GM21717 (cell line): ENCODE results near the gene IFIT1B.
"Not testable (repeated sequence)": the region's sequence is repeated elsewhere in the genome, so short reads cannot be mapped to it uniquely, and the experiment has no call there.

Source experiments
- ATAC-seq: cut with Tn5 transposase; IDR thresholded peaks from one replicate; pipeline ENCODE4 v1.9.1; 2021; ENCODE audit warnings: mild to moderate bottlenecking, moderate library complexity; ENCODE audit not compliant: unreplicated experiment

IFIT1B gene

DNA sequence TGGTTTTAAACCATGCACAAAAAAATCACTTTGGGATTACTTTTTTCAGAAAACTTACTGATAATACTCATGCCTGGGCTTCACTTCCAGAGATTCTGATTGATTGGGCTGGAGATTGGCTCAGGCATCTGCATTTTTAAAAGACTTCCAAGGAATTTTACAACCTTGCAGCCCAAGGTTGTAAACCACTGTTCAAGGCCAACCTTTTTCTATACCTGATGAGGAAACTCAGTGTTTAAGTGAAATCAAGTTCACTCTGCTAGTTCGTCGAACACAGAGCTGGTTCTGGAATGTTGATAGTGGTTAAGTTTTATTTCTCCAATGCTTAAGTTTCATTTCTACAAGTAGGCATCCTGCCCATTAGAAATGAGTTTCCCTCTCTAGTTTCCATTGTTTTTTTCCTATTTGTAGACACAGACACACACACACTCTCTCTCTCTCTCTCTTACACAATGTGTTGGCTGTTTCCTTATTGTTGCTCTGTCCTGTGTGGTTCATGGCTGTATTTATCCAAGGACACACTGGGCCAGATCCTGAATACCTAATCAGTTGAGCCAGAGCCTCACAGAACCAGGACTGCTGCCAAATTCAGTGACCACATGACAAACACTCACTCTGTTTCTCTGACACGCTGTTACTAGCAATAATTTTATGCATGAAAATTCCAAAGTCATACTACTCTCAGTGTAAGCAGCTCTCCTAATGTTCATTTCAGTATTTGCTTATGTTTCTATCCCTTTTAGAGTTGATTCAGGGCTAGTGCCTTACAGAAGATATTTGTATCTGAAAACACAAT, 3.7 kb upstream of the IFIT1B start:
- ATAC-seq: no peak

DNA sequence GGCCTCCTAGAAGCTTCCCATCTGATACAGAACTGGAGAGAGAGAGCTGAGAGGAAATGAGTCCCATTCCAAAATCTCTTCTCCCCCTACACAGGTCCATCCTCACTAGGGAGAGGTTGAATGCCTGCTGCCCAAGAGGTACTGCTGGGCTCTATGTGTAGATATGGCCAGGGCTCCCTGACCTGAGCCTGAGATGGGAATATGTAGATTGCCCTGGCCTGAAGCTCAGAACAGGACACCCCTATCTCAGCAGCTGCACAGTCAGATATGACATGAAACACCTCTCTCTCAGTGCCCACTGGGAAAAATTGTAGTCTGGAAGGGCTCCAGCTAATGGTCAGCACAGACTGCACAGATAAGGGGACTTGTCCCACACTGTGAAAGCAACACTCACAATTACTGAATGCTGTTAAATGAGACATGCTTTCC, 3.1 kb upstream of the IFIT1B start:
- ATAC-seq: no peak

DNA sequence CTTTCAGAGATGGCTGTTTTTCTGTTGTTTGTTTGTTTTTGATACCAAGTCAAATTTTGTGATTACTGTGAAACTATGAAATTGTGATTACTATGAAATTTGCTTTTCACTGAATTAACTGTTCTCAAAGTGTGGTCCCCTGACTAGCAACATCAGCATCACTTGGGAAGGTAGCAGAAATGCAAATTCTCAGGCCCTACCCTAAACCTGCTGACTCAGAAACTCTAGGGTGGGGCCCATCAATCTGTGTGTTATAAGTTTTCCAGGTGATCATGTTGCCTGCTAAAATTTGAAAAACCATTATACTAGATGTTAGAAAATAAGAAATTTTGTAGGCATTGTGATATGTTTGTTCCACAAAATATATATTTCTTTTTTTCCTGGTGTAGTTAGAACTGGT, 1.2 kb downstream of the IFIT1B start:
- no peak for ATAC-seq

DNA sequence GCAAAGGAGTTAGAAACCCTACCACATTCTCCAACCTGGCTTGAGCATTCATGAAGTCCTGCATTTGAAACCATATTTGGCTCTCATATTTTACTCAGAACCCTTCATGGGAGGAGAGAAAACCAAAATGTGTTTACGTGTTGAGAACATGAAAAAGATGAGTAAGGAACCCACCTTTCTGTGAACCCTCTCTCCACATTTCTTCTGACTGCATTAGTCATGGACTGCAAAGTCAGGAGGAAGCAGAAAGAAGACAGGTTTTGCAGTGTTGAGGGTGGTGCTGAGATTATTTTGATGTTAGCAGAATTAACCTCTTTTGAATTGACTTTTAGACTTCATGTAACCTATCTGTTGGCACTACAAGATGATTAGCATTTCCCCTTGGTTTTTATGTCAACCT, 4.9 kb downstream of the IFIT1B start:
- no peak for ATAC-seq

DNA sequence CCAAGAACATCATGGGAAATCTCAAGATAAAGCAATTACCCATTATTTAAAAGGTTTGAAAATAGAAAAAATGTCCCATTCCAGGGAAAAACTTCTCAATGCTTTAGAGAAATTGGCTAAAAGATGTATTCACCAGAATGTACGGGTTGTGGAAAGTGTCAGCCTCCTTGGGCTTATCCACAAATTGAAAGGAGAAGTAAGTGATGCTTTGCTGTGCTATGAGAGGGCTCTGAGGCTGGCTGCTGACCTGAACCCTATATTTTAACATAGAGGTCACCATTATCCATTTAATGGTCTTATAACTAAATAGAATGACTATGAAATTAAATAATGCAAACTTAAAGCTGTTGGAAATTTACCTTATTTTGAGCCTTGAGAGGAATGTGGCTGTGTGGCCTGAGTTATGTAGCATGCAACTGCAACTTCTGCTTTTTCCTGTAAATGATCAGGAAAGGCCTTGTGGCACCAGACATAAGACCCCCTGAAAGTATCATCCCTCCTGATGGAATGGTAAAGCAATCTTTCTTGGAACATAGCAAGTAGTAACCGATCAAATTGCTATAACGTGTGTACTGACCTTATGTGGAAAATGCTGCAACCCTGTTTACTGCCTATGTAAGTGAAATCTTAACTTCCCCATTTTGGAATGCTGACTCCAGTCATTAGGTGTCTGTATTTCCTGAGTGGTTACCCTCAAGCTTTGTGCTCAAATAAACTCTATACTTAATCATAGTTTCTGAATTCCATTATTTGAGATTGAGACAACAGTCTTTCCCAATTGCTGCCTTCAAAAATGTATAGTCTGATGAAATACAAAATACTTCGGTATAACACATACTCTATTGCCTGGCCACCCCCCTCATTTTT, 6.9 kb downstream of the IFIT1B start:
- ATAC-seq: no peak

DNA sequence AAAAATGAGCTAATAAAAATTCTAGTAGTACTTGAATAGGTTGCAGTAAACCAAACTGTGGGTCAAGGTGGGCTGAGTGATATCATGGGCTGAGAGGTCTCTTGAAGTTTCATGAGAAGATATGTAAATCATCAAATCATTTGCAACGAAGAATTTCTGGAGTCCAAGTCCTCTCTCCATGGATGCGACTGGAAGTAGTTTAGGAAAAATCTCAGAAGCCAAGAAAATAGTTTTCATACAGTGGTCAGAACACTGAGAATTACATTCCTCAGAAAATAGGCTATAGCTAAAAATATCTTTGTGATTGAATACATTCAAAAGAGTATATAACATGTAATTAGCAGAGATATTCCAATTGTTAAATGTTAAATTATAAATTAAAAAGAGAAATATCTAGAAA, 10.9 kb downstream of the IFIT1B start:
- ATAC-seq: no peak

DNA sequence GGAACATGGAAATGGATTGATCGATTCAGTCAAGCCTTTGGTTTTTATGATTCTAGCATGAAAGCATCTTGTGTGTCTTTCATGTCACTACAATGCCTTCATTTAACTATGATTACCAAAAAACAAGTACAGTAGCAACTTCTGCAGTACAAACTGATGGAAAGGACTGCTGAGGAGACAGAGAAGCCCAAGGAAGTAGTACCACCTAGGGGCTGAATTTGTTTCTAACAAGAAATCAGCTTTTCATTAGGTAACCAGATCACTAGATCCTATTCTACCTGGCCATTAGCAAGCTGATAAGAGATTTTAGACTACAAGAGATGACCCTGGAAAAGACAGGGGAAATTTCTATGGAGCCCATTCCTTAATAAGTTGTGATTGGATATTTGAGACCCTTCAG, 11.4 kb downstream of the IFIT1B start:
- no peak for ATAC-seq

DNA sequence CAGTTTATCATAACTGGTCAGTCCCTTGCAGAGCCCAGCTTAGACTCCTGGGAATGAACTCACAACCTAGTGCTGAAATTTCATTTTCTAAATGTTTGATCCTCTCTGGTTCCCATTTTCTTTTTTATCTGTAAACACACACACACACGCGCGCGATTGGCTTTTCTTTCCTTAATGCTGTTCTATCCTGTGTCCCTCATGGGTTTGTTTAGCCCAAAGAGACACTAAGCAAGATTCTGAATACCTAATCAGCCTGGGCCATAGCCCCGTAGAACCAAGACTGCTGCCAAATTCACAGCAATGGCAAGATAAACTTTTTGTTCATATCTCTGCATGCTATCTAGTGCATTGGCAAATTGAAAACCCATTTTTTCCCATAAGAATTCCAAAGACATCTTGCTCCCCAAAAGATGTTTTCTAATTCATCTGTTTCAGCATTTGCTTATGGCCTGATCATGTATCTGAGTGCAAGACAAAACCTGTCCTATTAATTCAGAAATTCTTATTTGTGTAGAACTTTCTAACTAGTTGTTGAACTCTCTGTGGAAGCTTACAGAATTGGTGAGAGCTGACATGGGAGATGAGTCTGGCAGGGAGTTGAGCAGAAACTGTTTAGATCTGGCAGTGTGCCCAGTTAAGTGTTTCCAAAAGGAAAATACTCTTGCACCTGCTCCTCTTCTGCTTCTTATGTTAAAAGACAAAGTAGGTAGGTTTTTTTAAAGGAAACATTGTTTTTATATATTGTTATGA, 12.8 kb downstream of the IFIT1B start:
- ATAC-seq: no peak

DNA sequence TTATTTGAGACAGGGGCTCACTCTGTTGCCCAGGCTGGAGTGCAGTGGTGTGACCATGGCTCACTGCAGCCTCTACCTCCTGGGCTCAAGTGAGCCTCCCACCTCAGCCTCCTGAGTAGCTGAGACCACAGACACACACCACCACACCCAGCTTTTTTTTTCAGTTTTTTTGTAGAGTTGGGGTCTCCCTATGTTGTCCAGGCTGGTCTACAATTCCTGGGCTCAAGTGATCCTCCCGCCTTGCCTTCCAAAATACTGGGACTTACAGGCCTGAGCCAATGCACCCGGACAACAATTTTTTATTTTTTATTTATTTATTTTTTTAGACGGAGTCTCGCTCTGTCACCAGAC, 13.3 kb downstream of the IFIT1B start:
- ATAC-seq: not testable (repeated sequence)

DNA sequence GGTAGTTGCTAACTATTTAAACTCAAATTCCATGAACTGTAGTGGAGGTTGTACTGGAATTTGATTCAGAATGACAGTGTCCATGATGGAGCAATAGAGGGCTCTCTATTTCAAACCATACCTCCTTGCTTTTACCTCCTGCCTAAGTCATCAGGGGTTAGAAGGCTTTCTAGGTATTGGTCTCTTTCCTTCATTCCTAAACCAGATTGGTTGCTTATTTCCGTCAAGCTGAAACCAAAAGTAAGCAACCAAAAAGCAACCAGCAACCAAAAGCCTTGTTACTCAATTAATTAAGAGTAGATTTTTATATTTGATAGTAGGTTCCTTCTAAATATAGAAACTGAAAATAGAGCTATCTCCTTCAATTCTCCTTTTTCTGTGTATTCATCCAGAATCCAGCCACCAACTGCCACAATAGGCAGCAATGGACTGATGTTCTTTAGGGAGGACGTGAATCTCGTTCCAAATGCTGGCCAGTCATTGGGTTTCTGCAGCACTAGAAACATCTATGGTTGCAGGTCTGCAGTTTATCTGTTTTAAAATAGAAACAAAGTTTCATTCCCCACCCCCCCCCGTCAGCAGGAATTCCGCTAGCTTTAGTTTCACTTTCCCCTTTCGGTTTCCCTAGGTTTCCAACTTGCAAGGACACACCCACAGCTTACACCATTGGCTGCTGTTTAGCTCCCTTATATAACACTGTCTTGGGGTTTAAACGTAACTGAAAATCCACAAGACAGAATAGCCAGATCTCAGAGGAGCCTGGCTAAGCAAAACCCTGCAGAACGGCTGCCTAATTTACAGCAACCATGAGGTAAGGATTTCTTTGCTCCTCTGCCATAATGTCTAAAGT, 14.3 kb downstream of the IFIT1B start, which contains the start of gene IFIT1:
Gene IFIT1 (plus strand): TSS at position 717 of the 850 bp plus-strand sequence. CDS start 90 bp downstream, at position 807.
- ATAC-seq: peak; percentile 84

DNA sequence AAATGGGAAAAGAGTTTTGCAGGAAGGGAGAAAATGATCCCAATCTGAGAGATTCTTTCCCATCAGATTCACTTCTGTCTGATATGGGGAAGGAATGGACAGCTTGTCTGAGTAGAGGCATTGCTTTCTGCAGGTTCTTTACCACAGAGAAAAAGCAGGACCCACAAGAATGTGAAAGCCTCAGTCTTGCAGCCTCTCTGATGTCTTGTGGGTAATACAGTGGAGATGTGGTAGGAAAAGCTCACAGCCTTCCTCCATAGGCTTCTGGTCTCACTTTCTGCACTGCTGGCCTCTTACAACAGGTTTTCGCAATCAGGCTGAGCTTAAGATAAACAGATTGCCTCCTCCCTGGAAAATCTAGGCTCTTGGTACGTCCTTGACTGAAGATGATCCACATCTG, 15.1 kb downstream of the IFIT1B start:
- ATAC-seq: no peak

DNA sequence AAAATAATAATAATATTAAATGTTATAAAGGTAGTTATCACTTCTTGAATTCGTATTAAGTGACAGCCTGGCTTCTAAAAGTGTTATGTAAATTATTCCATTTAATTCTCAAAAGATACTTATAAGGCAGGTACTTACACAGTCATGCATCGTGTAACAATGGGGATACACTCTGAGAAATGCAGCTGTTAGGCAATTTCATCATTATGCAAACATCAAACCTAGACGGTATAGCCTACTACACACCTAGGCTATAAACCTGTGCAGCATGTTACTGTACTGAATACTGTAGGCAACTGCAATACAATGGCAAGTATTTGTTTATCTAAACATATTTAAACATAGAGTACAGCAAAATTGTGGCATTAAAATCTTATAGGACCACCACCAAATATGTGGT, 16.0 kb downstream of the IFIT1B start:
- ATAC-seq: no peak

DNA sequence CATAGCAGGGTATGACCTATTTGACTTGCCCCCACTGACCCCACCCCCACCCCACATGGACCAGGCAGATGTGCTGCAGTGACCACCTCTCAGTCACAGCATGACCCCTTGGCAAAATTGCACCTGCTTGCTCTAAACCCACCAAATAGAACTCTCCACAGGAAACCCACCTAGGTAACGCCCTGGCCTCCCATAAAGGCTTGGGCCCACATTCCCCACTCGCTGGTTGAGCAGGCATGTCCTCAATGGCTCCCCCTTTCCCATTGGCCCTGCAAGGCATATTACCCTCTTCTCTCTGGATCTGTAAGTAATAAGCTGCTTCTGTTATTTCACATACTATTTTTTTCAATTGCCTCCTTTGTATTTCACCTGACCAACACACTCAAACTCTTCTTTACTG, 17.3 kb downstream of the IFIT1B start:
- ATAC-seq: no peak

DNA sequence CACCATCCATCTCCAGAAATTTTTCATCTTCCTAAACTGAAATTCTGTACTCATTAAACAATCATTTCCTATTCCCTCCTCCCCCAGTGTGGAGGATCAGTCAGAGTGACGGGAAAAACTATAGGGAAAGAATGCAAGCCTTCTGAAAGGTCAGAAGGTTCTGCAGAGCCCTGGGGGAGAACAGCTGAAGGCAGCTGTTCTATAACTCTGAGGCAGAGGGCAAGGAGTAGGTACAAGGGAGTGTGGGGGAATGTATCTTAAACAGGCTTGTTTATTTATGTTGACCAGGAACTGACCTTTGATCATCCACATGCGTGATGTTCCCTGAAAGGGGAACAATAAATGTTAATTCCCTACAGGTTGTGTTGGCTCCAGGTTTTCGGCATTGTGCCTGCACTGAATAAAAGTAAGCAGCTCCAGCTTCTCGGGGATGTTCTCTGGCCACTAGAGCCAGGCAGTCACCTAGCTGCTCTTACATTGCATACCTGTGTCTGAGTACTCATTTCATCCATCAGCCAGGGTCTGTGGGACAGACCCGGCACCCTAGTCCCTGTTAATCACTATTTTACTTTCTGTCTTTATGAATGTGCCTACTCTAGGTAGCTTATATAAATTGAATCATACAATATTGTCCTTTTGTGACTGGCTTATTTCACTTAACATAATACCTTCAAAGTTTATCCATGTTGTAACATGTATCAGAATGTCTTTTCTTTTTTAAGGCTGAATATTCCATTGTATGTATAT, 20.3 kb downstream of the IFIT1B start:
- no peak for ATAC-seq

DNA sequence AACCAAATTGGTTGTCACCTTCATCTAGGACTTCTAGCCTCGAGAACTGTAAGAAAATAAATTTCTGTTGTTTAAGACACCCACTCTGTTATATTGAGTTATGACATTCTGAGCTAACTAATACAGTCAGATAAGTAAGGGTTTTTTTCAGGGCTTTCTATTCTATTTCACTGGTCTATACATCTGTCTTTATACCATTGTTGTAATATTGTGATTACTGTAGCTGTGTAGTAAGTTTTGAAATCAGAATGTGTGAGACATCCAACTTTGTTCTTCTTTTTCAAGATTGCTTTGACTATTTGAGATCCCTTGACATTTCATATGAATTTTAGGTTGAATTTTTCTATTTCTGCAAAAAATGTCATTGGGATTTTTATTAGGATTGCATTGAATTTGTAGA, 22.1 kb downstream of the IFIT1B start:
- ATAC-seq: no peak

DNA sequence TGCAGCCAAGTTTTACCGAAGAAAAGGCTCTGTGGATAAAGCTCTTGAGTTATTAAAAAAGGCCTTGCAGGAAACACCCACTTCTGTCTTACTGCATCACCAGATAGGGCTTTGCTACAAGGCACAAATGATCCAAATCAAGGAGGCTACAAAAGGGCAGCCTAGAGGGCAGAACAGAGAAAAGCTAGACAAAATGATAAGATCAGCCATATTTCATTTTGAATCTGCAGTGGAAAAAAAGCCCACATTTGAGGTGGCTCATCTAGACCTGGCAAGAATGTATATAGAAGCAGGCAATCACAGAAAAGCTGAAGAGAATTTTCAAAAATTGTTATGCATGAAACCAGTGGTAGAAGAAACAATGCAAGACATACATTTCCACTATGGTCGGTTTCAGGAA, 25.2 kb downstream of the IFIT1B start:
- no peak for ATAC-seq

DNA sequence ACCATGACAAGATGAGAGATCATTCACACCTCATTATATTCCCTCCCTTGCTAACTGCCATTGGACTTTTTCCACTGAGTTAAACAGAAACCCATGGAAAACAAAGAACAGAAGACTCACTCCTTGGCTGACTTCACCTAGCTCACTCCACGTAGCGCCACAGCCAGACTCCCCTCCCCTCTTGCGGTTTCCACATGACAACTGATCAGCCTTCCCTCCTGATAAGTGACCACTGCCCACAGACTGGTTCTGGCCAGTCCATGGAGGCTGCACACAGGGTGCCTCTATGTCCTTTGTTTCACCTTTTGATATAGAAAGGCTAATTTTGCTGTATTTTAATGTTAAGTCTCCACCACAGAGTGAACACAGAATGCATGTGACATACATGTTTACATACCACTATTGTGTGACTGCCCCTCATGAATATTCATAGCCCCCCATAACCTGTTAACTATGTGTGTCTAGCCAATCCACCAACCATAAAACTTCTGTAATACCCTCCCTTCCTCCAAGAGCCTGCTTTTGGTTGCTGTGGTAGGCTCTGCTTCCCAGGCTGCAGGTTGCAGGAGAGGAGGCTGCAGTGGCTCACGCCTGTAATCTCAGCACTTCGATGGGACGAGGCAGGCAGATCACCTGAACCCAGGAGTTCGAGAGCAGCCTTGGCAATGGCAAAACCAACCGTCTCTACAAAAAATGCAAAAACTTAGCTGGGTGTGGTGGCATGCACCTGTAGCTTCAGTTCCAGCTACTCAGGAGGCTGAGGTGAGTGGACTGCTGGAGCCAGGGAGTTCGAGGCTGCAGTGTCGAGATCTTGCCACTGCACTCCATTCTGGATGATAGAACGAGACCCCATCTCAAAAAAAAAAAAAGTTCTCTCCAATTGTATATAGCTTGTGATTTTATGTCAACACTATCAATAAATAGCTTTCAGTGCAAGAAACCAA, 26.5 kb downstream of the IFIT1B start:
- no peak for ATAC-seq

DNA sequence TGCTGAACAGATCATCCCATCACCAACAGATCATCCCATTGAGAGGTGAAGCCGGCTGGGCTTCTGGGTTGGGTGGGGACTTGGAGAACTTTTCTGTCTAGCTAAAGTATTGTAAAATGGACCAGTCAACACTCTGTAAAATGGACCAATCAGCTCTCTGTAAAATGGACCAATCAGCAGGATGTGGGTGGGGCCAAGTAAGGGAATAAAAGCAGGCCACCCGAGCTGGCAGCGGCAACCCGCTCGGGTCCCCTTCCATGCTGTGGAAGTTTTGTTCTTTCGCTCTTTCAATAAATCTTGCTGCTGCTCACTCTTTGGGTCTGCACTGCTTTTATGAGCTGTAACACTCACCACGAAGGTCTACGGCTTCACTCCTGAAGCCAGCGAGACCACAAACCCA, 28.3 kb downstream of the IFIT1B start:
- not testable (repeated sequence) for ATAC-seq

DNA sequence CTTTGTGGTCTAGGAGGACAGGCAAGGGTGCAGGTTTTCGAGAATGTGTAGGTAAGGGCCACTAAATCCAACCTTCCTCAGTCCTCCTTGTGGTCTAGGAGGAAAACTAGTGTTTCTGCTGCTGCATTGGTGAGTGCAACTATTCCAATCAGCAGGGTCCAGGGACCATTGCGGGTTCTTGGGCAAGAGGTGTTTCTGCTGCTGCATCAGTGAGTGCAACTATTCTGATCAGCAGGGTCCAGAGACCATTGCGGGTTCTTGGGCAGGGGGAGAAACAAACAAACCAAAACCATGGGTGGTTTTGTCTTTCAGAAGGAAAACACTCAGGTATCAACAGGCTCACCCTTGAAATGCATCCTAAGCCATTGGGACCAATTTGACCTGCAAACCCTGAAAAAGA, 29.9 kb downstream of the IFIT1B start:
- ATAC-seq: not testable (repeated sequence)
